Osteocyte (in vitro differentiated cells): ENCODE results near the gene ST8SIA5. TPM values are rescaled to one million over a fixed set of nuclear protein-coding genes. Genes with fewer than 3 reads are reported as not detected.

Experiments used
- DNase-seq: peaks from one replicate; pipeline ENCODE4 v3.0.0; 2021; ENCODE audit warnings: mixed read lengths; ENCODE audit not compliant: unreplicated experiment; ENCODE audit errors: extremely low spot score
- H3K27ac Mint-ChIP-seq: one replicate; pipeline ENCODE4 v1.8.0; 2021; ENCODE audit warnings: mild to moderate bottlenecking, mixed read lengths; ENCODE audit not compliant: unreplicated experiment
- H3K27me3 Mint-ChIP-seq: one replicate; pipeline ENCODE4 v1.8.0; 2021; ENCODE audit warnings: mixed read lengths; ENCODE audit not compliant: unreplicated experiment
- H3K36me3 Mint-ChIP-seq: one replicate; pipeline ENCODE4 v1.8.0; 2021; ENCODE audit warnings: mixed read lengths; ENCODE audit not compliant: unreplicated experiment
- H3K4me1 Mint-ChIP-seq: one replicate; pipeline ENCODE4 v1.8.0; 2021; ENCODE audit warnings: mixed read lengths; ENCODE audit not compliant: unreplicated experiment
- H3K4me3 Mint-ChIP-seq: one replicate; pipeline ENCODE4 v1.8.0; 2021; ENCODE audit warnings: mild to moderate bottlenecking, moderate library complexity, mixed read lengths; ENCODE audit not compliant: unreplicated experiment
- H3K9me3 Mint-ChIP-seq: one replicate; pipeline ENCODE4 v1.8.0; 2021; ENCODE audit warnings: mixed read lengths; ENCODE audit not compliant: unreplicated experiment
- total RNA-seq: library from RNA; stranded (reverse); gene quantifications from 2 replicates; pipeline ENCODE4 v1.2.1, GENCODE V29; 2021
- TF ChIP-seq, protein P1 (sequence below): fragments of 200-600 bp; sonication (generic); IDR thresholded peaks from 2 replicates; pipeline ENCODE4 v1.5.0; 2021; ENCODE audit warnings: antibody characterized with exemption, mild to moderate bottlenecking, moderate library complexity

Gene ST8SIA5
- total RNA-seq, 1 donor from 2014 or later: 0.30 TPM

DNA sequence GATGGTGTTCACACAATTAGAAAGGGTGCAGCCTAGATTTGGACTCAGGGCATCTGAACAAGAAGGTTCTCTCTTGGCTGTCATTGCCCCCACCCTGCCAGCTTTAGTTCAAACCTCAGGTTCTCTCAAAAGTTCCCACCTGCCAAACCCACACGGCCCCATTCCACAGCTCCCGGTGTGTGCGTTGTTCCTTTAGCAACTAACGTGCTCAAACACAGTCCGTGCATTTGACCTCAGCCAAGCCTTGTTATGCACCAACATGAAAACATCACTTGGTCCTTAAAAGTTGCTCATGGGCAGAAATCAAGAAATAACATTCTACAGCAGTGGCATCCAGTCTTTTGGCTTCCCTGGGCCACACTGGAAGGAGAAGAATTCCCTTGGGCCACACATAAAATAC is 131.8 kb downstream of the ST8SIA5 start:
- no peaks in the 10 kb centered on the region for H3K36me3 Mint-ChIP-seq
- H3K27me3 Mint-ChIP-seq: peaks cover 21% of the 10 kb centered on the region
- H3K9me3 Mint-ChIP-seq: no peaks in the 10 kb centered on the region
- H3K4me3 Mint-ChIP-seq: no peak overlapping the region
- peak; percentile 53 for DNase-seq
- H3K4me1 Mint-ChIP-seq: no peaks in the 10 kb centered on the region
- TF ChIP-seq, protein P1, sequence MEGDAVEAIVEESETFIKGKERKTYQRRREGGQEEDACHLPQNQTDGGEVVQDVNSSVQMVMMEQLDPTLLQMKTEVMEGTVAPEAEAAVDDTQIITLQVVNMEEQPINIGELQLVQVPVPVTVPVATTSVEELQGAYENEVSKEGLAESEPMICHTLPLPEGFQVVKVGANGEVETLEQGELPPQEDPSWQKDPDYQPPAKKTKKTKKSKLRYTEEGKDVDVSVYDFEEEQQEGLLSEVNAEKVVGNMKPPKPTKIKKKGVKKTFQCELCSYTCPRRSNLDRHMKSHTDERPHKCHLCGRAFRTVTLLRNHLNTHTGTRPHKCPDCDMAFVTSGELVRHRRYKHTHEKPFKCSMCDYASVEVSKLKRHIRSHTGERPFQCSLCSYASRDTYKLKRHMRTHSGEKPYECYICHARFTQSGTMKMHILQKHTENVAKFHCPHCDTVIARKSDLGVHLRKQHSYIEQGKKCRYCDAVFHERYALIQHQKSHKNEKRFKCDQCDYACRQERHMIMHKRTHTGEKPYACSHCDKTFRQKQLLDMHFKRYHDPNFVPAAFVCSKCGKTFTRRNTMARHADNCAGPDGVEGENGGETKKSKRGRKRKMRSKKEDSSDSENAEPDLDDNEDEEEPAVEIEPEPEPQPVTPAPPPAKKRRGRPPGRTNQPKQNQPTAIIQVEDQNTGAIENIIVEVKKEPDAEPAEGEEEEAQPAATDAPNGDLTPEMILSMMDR: no peak
- no peak overlapping the region for H3K27ac Mint-ChIP-seq

DNA sequence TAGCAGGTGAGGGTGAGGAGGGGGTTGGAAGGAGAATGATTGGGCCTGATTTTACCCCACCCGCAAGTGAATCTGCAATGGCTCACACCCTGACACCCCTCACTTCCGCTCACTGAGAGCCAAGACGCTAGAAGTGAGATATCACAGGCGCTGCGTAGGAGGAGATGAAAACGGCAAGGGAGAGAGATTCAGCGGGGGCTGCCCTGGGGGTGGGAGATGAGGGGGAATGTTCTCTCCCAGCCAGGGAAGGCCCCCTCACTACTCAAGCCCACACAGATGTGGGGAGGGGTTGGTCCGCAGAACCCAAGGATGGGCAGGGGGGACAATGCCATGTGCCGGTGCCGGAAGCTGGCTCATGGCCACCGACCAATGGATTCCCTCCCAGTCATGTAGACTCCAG is 132.7 kb downstream of the ST8SIA5 start:
- Mint-ChIP-seq H3K27me3 (peaks cover 22% of the 10 kb centered on the region), H3K4me3 (no peak overlapping the region), H3K27ac (no peak overlapping the region), H3K36me3 (no peaks in the 10 kb centered on the region), H3K9me3 (no peaks in the 10 kb centered on the region), H3K4me1 (no peaks in the 10 kb centered on the region)
- TF ChIP-seq, protein P1: no peak
- DNase-seq: peak; percentile 71

DNA sequence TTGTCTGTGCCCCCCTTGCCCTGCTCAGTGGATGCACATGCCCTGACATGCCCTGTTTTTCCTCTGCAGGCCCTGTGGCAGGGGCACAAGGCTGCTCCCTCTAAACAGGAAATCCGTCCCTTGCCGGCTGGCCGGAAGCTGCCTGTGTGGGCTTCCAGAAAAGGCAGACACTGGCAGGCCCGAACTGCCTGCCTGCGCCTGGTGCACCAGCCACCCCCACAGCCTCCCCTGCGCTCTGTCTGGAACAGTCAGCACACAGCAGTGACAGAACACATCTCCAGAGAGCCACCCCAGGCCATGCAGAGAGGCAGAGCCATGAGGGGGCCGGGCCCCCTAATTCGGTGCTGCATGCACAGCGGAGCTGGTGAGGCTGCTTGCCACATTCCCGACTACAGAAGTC is 133.3 kb downstream of the ST8SIA5 start:
- no peaks in the 10 kb centered on the region for H3K9me3 Mint-ChIP-seq
- H3K27me3 Mint-ChIP-seq: peaks cover 23% of the 10 kb centered on the region
- H3K4me3 Mint-ChIP-seq: no peak overlapping the region
- TF ChIP-seq, protein P1: no peak
- peak; percentile 78 for DNase-seq
- H3K36me3 Mint-ChIP-seq: no peaks in the 10 kb centered on the region
- H3K27ac Mint-ChIP-seq: no peak overlapping the region
- H3K4me1 Mint-ChIP-seq: no peaks in the 10 kb centered on the region

DNA sequence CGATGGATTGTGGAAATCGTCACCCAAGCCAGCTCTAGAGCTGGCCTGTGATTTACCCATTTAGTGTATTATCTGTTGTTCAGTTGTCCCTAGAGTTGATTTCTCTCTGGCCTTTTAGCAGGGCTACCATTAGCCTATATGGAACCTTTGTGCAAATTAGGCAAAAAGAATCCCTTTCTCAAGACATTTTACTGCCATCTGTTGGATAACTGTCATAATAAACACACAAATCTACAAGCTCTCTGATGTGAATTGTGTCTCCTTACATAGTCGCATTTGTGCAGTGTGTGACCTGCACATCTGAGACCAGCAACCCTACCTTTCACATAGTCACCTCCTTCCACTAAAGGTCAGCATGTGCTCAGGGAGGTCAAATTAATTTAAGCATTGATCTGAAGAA is 133.9 kb downstream of the ST8SIA5 start:
- Mint-ChIP-seq H3K4me1 (no peaks in the 10 kb centered on the region), H3K9me3 (no peaks in the 10 kb centered on the region), H3K4me3 (no peak overlapping the region), H3K27ac (no peak overlapping the region), H3K27me3 (peaks cover 27% of the 10 kb centered on the region), H3K36me3 (no peaks in the 10 kb centered on the region)
- TF ChIP-seq, protein P1: peak; percentile 56
- DNase-seq: no peak

DNA sequence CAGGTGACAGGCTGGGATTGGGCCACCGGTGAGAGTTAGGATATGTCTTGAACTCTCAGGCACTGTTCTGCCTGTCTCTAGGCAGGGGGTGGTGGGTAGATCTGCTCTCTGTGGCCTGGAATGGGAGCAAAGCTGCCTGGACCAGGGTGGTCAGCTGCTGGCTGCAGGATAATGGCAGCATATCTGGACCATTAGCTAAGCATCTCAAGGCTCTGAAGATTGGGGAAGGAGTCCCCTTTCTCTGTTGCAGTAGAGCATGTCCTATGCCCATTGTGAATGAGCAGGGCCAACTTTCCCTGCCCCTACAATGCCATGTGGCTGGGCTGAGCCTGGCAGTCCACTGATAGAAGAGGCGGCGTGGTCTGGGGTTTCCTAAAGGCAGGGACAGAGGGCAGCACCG is 134.4 kb downstream of the ST8SIA5 start:
- DNase-seq: peak; percentile 64
- Mint-ChIP-seq H3K27ac (no peak overlapping the region), H3K4me3 (no peak overlapping the region), H3K9me3 (no peaks in the 10 kb centered on the region), H3K4me1 (no peaks in the 10 kb centered on the region), H3K27me3 (peaks cover 24% of the 10 kb centered on the region), H3K36me3 (no peaks in the 10 kb centered on the region)
- TF ChIP-seq, protein P1: no peak
